ENCODE data around the gene MRPL55. TPM values are rescaled to one million over a fixed set of nuclear protein-coding genes. Genes with fewer than 3 reads are reported as not detected.

MRPL55 gene
- total and polyA plus RNA-seq, 4 donors = 44.4 to 137 (median 73.3) TPM

DNA sequence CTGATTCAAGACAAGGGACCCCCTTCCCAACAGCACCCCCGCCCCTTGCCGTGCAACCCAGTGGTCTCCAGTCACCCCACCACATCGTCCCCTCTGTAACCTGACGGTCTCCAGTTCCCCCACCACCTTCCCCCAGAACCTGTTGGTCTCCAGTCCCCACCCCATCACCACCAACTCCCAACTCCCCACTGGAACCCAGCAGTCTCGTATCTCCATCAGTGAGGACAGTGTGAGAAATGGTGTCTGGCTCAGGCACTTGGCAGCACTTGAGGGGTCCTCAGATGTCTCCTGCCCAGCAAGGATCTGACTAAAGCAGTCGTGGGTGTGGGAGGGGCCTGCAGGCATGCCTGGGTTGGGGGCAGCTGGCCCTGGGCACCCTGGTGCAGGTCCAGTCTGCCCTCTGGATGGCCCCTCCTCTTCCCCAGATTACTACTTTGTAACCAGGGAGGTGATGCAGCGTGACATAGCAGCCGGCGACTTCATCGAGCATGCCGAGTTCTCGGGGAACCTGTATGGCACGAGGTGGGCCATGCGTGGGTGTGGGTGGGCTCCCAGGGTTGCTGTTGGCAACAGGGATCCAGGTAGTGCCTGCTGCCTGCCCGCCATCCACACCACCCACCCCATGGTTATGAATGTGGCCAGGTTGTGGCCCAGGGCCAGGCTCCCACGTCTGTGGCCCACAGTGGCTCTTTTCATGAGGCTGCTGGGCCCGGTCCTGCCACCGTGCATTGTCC is 37.5 kb upstream of the MRPL55 start:
- H3K9me3 ChIP-seq (ENCODE audit: control insufficient read depth in 4 of 4, insufficient read depth in 3 of 4, low read length in 3 of 4) = no peaks in the 10 kb centered on the region
- H3K36me3 ChIP-seq (ENCODE audit: control insufficient read depth in 4 of 4, insufficient read depth in 4 of 4, low read length in 4 of 4) = peaks cover 0 to 58% (median 1%) of the 10 kb centered on the region in 4 donors
- H3K27me3 ChIP-seq (ENCODE audit: control insufficient read depth in 3 of 3, insufficient read depth in 3 of 3, low read length in 2 of 3) = no peaks in the 10 kb centered on the region
- H3K9ac ChIP-seq (ENCODE audit: insufficient read depth in 1 of 2, low read length in 2 of 2) = no peak overlapping the region
- 90 to 93% methylated on average over 18 of the region's 18 CpGs for WGBS, 2 donors
- H3K4me1 ChIP-seq (ENCODE audit: control insufficient read depth in 5 of 5, insufficient read depth in 5 of 5, low read length in 5 of 5) = peaks cover 8 to 61% (median 34%) of the 10 kb centered on the region in 5 donors
- TF ChIP-seq, protein P1, sequence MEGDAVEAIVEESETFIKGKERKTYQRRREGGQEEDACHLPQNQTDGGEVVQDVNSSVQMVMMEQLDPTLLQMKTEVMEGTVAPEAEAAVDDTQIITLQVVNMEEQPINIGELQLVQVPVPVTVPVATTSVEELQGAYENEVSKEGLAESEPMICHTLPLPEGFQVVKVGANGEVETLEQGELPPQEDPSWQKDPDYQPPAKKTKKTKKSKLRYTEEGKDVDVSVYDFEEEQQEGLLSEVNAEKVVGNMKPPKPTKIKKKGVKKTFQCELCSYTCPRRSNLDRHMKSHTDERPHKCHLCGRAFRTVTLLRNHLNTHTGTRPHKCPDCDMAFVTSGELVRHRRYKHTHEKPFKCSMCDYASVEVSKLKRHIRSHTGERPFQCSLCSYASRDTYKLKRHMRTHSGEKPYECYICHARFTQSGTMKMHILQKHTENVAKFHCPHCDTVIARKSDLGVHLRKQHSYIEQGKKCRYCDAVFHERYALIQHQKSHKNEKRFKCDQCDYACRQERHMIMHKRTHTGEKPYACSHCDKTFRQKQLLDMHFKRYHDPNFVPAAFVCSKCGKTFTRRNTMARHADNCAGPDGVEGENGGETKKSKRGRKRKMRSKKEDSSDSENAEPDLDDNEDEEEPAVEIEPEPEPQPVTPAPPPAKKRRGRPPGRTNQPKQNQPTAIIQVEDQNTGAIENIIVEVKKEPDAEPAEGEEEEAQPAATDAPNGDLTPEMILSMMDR (IDR thresholded peaks at IDR 0.05; ENCODE audit: control extremely low read depth, extremely low read depth) = no peak
- no peak overlapping the region for H3K27ac ChIP-seq (ENCODE audit: low read depth in 1 of 2, low read length in 1 of 2)
- ATAC-seq (ENCODE audit: insufficient read depth, low FRiP score) = no peak
- DNase-seq = no peak
- no peak overlapping the region for H3K4me3 ChIP-seq

DNA sequence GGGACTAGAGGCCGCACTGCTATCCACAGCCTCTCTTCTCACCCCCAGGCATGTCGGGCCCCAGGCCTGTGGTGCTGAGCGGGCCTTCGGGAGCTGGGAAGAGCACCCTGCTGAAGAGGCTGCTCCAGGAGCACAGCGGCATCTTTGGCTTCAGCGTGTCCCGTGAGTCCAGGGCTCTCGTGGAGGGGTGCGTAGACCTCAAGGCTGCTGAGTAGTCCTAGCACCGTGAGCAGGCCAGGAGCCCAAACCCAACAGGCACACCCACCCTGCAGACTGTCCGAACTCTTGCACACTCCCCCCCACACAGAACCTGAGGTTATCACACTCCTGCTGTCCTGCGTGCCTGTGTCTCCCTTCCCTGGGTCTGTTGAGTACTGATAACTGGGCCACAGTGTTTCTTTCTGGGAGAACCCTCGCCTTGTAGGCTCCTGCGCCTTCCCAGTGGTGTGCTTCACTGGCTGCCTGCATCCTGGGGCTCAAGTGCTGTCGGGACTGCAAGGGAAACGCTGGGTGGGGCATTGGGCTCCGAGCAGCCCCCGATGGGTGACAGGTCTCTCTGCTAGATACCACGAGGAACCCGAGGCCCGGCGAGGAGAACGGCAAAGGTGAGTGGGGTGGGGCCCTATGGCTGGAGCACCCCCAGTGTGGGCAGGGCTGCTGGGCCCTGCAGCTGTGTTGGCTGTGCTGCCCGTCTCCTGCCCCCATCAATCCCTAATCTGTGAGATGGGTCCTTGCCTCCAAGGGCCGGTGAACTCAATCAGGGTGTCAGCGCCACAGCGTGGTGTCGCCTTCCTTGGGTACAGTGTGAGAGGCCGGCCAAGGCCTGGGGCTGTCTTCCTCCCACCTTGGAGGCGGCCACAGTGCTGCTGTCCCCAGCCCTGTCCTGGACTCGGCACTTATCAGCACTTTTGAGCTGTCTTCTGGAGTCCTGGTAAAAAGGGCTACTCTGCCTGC is 36.6 kb upstream of the MRPL55 start:
- Histone ChIP-seq H3K4me3 (no peak overlapping the region), H3K27me3 (ENCODE audit: control insufficient read depth in 3 of 3, insufficient read depth in 3 of 3, low read length in 2 of 3) (no peaks in the 10 kb centered on the region), H3K9me3 (ENCODE audit: control insufficient read depth in 4 of 4, insufficient read depth in 3 of 4, low read length in 3 of 4) (no peaks in the 10 kb centered on the region), H3K9ac (ENCODE audit: insufficient read depth in 1 of 2, low read length in 2 of 2) (no peak overlapping the region), H3K4me1 (ENCODE audit: control insufficient read depth in 5 of 5, insufficient read depth in 5 of 5, low read length in 5 of 5) (peaks cover 0 to 56% (median 25%) of the 10 kb centered on the region in 5 donors), H3K27ac (ENCODE audit: low read depth in 1 of 2, low read length in 1 of 2) (peak overlapping the region in 1 of 2 donors; percentile 4), H3K36me3 (ENCODE audit: control insufficient read depth in 4 of 4, insufficient read depth in 4 of 4, low read length in 4 of 4) (peaks cover 0 to 56% (median 1%) of the 10 kb centered on the region in 4 donors)
- 89 to 94% methylated on average over 27 to 31 of the region's 31 CpGs for WGBS, 2 donors
- ATAC-seq (ENCODE audit: insufficient read depth, low FRiP score) (no peak), DNase-seq (no peak)
- TF ChIP-seq, protein P1 (IDR thresholded peaks at IDR 0.05; ENCODE audit: control extremely low read depth, extremely low read depth) = no peak

DNA sequence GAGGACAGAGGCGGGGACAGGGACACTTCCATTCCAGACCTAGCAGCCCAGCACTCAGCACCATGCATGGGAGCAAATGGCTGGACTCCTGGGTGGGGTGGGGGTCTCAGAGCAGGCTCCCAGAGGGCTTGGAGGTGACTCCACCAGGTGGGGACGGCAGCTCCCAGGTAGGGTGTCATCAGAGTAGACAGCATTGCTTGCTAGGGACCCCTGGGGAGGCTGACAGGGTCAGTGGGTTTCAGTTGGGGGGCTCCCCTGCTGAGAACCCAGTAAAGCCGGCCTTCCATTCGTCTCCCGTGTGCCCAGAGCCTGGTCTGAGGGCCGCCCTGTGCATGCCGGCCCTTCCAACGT is 35.9 kb upstream of the MRPL55 start:
- peaks cover 0 to 54% (median 3%) of the 10 kb centered on the region in 4 donors for H3K36me3 ChIP-seq (ENCODE audit: control insufficient read depth in 4 of 4, insufficient read depth in 4 of 4, low read length in 4 of 4)
- no peaks in the 10 kb centered on the region for H3K27me3 ChIP-seq (ENCODE audit: control insufficient read depth in 3 of 3, insufficient read depth in 3 of 3, low read length in 2 of 3)
- TF ChIP-seq, protein P1 (IDR thresholded peaks at IDR 0.05; ENCODE audit: control extremely low read depth, extremely low read depth) = no peak
- ATAC-seq (ENCODE audit: insufficient read depth, low FRiP score) (no peak), DNase-seq (no peak)
- H3K27ac ChIP-seq (ENCODE audit: low read depth in 1 of 2, low read length in 1 of 2) = peak overlapping the region in 1 of 2 donors; percentile 4
- peaks cover 0 to 50% (median 18%) of the 10 kb centered on the region in 5 donors for H3K4me1 ChIP-seq (ENCODE audit: control insufficient read depth in 5 of 5, insufficient read depth in 5 of 5, low read length in 5 of 5)
- 91% methylated on average over 8 of the region's 8 CpGs for WGBS, 2 donors
- H3K4me3 ChIP-seq = no peak overlapping the region
- H3K9ac ChIP-seq (ENCODE audit: insufficient read depth in 1 of 2, low read length in 2 of 2) = no peak overlapping the region
- no peaks in the 10 kb centered on the region for H3K9me3 ChIP-seq (ENCODE audit: control insufficient read depth in 4 of 4, insufficient read depth in 3 of 4, low read length in 3 of 4)
